Measurements from ENCODE around the gene URM1. TPM values are rescaled to one million over a fixed set of nuclear protein-coding genes. Genes with fewer than 3 reads are reported as not detected.
A peak's percentile ranks its signal among the peaks of the same experiment; 100 is the strongest.
"Not testable (repeated sequence)": the region's sequence is repeated elsewhere in the genome, so short reads cannot be mapped to it uniquely, and the experiment has no call there.

URM1 gene
- total RNA-seq, 1 donor from 2014 or later = 56.9 TPM

DNA sequence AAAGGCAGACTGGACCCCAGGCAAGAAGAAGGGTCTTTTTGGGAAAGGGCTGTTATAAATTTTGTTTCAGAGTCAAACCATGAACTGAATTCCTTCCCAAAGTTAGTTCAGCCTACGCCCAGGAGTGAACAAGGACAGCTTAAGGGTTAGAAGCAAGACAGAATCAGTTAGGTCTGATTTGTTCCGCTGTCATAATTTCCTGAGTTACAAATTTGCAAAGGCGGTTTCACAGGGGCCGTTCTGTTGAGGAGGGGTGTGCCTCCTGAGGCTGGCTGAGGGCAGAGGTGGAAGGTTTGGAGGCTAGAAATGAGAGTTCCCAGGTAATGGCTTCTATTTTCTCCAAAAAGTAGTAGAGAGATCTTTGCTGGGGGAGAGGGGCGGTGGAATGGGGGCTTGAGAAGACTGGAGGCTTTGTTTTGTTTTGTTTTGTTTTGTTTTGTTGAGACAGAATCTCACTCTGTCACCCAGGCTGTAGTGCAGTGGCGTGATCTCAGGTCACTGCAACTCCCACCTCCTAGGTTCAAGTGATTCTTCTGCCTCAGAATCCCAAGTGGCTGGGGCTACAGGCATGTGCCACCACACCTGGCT lies 45.4 kb downstream of the URM1 start:
- no peak for ATAC-seq (ENCODE audit: poor library complexity)
- no peak for DNase-seq
- intact Hi-C loops (cut with DNase I) = no loop called here

DNA sequence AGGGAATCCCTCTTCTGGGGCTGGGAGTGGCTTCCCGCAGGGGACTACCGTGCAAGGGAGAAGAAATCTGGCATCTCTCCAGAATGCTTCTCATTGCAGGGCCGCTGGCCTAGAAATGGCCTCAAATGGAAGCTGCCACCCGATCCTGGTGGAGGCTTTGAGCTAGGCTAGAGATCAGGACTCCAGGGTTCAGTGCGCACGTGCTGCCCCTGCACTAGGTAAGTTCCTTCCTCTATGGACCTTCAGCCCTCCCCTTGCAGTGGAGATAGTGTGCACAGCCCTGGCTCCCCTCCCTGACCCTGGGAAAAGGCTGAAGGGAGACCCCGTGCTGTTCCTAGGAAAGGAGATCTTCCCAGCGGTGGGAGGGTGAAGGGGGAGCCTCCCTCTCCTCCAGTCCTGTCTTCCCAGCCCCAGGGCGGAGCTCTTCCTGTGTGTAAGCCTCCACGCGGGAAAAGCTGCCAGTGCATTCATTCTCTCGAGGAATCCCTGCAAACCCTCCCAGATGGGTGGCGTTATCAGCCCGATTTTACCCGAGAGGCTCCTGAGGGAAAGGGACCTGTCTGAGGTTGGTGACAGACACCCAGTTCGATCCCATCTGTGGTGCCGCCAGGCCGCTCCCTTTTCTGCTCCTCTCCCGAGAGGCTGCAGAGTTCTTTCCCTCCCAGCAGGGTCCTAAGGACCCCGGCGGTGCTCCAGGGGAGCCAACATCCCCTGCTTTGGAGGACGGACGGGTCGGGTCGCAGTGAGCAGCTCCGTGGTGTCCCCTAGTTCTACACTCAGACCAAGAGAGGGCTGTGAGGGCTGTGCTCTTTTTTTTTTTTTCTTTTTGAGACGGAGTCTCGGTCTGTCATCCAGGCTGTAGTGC lies 48.1 kb downstream of the URM1 start:
- intact Hi-C loops (cut with DNase I) = no loop called here
- ATAC-seq (ENCODE audit: poor library complexity) (no peak), DNase-seq (no peak)

DNA sequence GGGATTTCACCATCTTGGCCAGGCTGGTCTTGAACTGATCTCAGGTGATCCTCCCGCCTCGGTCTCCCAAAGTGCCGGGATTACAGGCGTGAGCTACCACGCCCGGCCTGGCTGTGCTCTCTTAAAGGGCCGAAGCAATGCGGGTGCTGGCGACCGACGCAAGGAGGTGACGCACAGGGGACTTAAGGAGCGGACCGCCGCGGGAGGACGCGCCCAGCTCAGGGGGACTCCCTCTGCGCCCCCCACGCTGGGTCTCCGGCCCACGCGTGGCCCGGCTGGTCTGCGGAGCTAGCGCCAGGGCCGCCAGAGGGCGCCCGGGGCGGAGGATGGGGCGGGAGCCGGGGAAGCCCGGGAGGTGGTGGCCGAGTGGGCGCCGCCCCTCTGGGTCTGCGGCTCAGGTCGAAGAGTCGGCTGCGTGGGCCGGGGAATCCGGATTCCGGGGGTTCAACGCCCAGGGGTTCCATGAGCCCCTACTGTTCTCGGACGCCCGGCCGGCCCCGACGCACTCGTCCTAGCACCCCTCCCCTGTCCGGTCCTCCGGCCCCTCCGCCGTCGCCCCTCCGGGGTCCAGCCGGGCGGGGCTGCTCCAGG lies 49.0 kb downstream of the URM1 start:
- intact Hi-C loops (cut with DNase I) = no loop called here
- ATAC-seq (ENCODE audit: poor library complexity) (peak; percentile 96), DNase-seq (peak; percentile 86)

DNA sequence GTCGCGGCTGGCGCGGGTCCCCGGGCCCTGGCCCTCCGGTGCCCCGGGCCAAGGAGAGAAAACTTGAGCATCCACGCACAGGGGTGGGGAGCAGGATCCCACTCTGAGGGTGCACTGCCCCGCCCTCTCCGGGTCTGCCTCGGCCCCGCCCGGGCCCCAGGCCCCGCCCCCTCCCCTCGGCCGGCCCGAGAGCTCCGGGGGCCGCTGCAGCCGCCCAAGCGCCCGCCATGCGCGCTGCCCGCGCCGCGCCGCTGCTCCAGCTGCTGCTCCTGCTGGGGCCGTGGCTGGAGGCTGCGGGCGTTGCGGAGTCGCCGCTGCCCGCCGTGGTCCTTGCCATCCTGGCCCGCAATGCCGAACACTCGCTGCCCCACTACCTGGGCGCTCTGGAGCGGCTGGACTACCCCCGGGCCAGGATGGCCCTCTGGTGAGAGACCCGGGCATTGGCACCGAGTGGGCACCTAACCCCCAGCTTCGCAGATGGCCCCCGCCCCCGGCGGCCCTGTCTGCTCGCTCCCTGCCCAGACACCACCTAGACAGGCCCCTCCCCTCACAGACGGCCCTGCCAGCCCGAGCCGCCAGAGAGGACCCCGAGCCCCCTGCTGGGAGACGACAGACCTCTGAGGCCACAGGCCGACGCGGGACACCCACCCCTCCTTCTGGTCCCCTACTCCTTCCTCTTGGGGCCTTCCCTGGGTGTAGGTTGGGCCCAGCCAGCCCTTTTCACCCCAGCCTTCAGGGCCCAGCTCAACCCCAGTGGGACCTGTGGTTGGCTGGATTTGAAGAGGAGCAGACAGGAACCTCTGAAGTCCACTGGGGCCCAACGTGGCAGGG lies 49.7 kb downstream of the URM1 start, which contains the start of gene CERCAM:
Gene CERCAM, plus strand, starts transcription at position 207 of the 831 bp plus-strand sequence. Its CDS starts 21 bp downstream, at position 228.
- DNase-seq (peak; percentile 76), ATAC-seq (ENCODE audit: poor library complexity) (peak; percentile 94)
- intact Hi-C loops (cut with DNase I) = no loop called here

DNA sequence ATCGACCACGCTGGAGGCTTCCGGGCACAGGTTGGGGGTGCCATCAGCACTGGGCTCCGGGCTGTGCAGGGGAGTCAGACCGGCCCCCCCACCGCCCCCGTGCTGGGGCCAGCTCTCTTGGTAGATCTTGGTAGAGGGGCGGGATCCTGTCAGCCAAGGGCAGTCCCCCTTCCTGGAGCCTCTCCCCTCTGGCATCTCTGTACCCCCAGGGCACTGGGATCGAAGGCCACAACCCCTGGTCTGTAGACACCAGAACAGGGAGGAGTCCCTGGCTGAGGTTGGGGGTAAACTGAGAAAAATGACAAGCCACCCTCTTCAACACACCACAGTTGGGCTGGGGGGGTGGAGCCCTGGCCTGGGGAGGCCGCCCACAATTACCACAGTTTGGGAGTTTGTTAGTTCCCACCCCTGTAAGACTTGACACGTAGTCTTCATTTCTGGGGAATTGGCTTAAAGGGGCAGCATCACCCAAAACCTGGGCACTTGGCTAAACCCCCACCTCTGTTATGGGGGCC lies 50.4 kb downstream of the URM1 start:
- ATAC-seq (ENCODE audit: poor library complexity) = peak; percentile 21
- intact Hi-C loops (cut with DNase I) = no loop called here
- DNase-seq = peak; percentile 62

DNA sequence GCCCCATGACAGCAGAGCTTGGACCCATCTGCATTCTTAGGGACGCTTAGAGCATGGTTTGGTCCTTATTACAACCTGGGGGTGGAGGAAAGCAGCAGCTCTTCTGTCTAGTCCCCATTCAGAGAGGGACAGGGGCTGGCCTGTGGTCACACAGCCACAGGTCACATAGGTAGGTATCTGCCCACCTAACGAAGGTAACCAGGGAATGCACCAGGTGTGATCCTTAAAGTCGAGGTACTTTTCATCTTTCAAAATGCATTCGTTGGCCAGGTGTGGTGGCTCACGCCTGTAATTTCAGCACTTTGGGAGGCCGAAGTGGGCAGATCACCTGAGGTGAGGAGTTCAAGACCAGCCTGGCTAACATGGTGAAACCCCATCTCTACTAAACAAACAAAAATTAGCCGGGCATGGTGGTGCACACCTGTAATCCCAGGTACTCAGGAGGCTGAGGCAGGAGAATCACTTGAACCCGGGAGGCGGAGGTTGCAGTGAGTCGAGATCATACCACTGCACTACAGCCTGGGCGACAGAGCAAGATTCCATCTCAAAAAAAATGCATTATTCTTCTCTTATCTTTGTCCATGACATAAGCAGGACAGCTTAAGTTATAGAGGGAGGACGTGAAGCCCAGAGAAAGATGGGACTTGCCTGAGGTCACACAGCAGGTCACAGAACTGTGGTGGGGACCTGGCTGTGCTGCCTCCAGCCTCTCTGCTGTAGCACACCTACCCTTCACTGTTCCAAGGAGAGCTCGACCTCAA lies 51.0 kb downstream of the URM1 start:
- intact Hi-C loops (cut with DNase I); ATAC-seq (ENCODE audit: poor library complexity); DNase-seq: not testable (repeated sequence)

DNA sequence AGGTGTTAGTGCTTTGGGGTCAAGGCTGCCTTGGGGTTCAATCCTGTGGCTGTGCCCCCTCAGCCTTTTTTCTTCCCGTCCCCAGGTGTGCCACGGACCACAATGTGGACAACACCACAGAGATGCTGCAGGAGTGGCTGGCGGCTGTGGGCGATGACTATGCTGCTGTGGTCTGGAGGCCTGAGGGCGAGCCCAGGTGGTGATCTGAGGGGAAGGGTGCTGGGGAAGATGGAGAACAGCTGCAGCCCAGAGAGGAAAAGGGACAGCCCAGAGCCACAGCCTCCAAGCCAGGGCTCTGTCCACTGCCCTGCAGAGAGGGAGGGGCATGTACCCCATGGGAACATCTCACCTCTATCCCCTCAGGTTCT lies 51.6 kb downstream of the URM1 start:
- ATAC-seq (ENCODE audit: poor library complexity) (no peak), DNase-seq (no peak)
- intact Hi-C loops (cut with DNase I) = no loop called here

DNA sequence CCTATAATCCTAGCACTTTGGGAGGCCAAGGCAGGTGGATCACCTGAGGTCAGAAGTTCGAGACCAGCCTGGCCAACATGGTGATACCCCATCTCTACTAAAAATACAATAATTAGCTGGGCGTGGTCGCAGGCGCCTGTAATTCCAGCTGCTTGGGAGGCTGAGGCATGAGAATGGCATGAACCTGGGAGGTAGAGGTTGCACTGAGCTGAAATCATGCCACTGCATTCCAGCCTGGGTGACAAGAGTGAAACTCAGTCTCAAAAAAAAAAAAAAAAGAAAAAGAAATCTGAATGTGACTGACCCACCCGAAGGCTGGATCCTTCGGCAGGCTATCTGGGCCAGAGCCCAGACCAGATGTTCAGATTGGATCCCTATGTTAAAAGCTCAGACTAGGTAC lies 52.2 kb downstream of the URM1 start:
- intact Hi-C loops (cut with DNase I); ATAC-seq (ENCODE audit: poor library complexity); DNase-seq: not testable (repeated sequence)

DNA sequence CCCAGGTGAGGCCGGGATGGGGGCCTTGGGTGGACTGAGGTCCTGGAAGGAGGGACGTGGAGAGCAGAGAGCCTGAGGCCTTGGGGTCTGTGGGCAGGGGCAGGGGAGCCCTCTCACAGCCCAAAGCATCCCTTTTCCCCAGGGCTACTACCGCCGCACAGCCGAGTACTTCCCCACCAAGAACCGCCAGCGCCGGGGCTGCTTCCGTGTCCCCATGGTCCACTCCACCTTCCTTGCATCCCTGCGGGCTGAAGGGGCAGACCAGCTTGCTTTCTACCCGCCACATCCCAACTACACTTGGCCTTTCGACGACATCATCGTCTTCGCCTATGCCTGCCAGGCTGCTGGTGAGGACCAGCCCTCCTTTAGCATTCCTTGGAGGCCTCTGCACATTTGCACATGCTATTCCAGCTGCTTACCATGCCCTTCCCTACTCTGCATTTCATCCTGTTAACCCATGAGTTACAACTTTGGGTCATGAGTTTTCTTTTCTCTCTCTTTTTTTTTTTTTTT lies 53.1 kb downstream of the URM1 start:
- ATAC-seq (ENCODE audit: poor library complexity) = no peak
- intact Hi-C loops (cut with DNase I) = no loop called here
- DNase-seq = no peak

DNA sequence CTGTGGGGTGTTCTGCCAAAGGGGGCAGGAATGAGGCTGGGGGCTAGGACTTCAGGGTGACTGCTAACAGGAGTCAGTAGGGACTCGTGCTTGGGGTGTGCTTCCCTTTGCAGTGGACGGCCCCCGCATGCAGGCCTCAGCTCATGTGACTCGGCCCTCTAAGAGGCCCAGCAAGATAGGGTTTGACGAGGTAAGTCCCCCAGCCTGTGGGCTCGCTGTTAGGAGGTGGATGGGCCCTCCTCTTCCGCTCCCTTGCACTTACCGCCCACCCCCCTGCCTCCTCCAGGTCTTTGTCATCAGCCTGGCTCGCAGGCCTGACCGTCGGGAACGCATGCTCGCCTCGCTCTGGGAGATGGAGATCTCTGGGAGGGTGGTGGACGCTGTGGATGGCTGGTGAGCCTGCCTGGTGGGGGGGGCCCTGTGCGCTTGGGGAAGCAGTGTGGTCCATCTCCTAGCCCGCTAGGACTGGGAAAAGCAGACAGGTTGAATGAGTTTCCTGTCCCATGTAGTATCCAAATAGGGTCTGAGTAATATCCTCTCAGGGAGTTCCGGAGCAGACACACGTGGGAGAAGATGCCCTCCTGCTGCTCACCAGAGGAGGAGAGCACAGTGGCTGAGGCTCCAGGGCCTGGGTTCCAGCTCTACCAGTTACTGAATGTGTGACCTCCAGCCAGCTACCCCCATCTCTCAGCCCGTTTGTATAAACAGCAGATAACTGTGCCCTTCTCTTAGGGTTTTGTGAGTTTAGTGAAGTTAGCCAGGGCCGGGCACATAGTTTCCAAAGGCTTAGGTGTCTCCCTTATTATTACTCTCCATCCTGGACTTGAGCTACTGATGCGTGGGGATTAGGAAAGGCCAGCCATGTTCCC lies 57.7 kb downstream of the URM1 start:
- no peak for DNase-seq
- ATAC-seq (ENCODE audit: poor library complexity) = no peak
- intact Hi-C loops (cut with DNase I) = no loop called here

DNA sequence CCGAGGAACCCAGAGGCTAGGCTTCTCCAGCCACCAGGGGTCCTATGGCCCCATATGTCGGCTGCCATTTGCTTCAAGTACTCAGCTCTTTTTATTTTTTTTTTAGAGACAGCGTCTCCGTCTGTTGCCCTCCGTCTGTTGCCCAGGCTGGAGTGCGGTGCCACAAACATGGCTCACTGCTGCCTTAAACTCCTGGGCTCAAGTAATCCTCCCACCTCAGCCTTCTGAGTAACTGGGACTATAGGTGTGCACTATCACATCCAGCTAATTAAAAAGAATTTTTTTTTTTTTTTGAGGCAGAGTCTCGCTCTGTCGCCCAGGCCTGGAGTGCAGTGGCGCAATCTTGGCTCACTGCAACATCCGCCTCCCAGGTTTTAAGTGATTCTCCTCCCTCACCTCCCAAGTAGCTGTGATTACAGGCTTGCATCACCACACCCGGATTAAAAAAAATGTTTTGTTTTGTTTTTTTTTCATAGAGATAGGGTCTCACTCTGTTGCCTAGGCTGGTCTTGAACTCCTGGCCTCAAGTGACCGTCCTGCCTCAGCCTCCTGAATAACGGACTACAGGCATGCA lies 58.4 kb downstream of the URM1 start:
- intact Hi-C loops (cut with DNase I) = no loop called here
- no peak for DNase-seq
- ATAC-seq (ENCODE audit: poor library complexity) = no peak

DNA sequence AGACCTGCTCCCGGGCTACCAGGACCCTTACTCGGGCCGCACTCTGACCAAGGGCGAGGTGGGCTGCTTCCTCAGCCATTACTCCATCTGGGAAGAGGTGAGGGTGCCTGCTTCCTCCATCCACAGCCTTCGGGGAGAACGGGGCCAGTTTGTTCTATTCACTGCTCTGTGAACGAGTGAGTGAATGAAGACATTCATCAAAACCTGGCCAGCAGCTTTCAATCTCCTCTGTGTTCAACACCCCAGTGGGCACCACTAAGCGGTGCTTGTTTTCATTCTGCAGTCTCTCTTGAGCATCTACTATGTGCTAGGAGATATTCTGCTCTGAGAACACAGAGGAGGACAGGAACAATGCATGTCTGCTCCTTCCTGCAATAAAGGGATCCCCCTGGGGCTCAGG lies 60.0 kb downstream of the URM1 start:
- intact Hi-C loops (cut with DNase I) = no loop called here
- ATAC-seq (ENCODE audit: poor library complexity) (no peak), DNase-seq (no peak)

DNA sequence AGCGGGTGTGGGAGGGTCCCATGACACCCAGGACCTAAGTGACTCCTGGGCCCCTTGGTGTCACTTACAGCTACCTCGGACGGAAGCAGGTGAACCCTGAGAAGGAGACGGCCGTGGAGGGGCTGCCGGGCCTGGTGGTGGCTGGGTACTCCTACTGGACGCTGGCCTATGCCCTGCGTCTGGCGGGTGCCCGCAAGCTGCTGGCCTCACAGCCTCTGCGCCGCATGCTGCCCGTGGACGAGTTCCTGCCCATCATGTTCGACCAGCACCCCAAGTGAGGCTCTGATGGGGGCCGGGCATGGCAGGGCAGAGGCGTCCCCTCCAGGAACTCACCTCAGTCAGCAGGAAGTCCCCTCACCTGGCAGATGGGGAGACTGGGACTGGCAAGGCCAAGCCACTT lies 63.2 kb downstream of the URM1 start:
- no peak for ATAC-seq (ENCODE audit: poor library complexity)
- DNase-seq = no peak
- intact Hi-C loops (cut with DNase I) = no loop called here

DNA sequence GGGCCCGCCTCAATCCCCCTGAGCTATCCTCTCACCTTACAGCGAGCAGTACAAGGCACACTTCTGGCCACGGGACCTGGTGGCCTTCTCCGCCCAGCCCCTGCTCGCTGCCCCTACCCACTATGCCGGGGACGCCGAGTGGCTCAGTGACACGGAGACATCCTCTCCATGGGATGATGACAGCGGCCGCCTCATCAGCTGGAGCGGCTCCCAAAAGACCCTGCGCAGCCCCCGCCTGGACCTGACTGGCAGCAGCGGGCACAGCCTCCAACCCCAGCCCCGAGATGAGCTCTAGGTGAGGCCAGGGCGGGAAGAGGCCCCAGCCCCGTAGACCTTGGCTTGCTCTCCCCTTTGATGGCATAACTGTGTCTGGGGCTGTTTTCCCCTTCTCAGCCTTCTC lies 64.4 kb downstream of the URM1 start:
- intact Hi-C loops (cut with DNase I) = no loop called here
- ATAC-seq (ENCODE audit: poor library complexity) (no peak), DNase-seq (no peak)

DNA sequence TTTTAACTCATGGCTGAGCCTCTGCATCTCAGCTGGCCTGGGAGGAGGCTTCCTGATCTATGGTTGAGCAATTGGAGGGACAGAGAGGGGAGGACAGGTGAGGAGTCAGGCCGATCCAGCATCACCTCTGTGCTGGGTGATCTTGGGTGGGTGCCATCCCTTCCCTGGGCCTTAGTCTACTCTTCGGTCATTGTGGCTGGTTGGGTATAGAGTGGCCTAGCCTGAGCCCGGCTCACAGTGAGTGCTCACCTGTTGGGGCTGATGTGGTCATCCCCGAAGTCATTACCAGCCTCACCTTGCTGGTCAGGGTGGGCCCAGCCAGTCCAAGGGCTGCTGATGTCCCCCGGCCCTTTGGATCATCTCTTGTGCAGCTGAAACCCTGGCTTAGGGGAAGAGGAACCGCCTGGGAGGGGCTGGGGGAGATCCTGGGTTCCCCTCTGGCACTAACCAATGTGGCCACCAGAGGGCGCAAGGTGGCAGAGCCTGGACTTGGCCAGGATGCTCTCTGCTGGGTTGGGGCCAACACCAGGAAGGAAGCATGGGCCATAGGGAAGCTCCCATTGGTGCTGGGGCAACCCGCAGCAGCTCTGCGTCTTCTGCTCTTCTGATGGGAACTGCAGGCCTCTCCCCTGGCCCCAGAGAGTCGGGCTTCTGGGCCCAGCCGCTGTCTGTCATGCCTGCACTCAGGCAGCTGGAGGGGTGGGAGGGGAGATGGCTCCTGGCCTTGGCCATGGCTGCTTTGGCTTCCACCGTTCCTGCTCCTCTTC lies 67.4 kb downstream of the URM1 start:
- intact Hi-C loops (cut with DNase I) = no loop called here
- DNase-seq = peak; percentile 92
- peak; percentile 95 for ATAC-seq (ENCODE audit: poor library complexity)

DNA sequence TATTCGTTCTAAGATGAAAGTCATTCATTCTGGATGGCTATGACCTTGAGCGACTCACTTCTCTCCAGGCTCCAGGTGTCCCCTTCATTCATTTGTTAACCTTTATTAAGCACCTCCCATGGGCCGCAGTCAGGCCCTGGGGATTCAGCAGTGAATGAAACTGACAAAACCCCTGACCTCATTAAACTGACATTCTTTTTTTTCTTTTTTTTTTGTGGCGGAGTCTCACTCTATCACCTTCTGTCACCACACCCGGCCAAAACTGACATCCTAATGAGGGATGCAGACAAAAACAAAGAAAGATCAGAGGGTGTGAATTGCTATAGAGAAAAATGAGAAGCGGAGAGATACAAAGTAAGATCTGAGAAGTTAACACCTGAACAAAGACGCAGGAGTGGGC lies 68.1 kb downstream of the URM1 start:
- intact Hi-C loops (cut with DNase I) = no loop called here

More for the DNA sequence above, 68.1 kb downstream of the URM1 start:
- no peak for ATAC-seq (ENCODE audit: poor library complexity)
- DNase-seq = no peak
